Transverse colon (tissue), 4 donors: ENCODE data around the gene PTGER1.
A peak's percentile ranks its signal among the peaks of the same experiment; 100 is the strongest.

Experiments
- CTCF ChIP-seq, 5 experiments: fragments of 200-600 bp in 3 of 5; fragments of 450-650 bp in 2 of 5; sonication (generic) in 3 of 5; IDR thresholded peaks; 1 replicate in 2 of 5; 2 replicates in 3 of 5; pipeline ENCODE4 v1.5.1; 2016 to 2017; ENCODE audit warnings: antibody characterized with exemption in 5 of 5, inconsistent platforms in 3 of 5, mild to moderate bottlenecking in 2 of 5, moderate library complexity in 1 of 5
- EP300 ChIP-seq: sonication (generic); formaldehyde crosslinking; IDR thresholded peaks from one replicate; pipeline ENCODE4 v1.6.1; 2017; ENCODE audit warnings: antibody characterized with exemption, low read depth
- POLR2A ChIP-seq: fragments of 450-650 bp; IDR thresholded peaks from one replicate; pipeline ENCODE4 v1.6.1; 2016; ENCODE audit warnings: antibody characterized with exemption, mild to moderate bottlenecking, moderate library complexity
- POLR2AphosphoS5 ChIP-seq, 3 donors: sonication (generic); formaldehyde crosslinking; IDR thresholded peaks; one replicate each; pipeline ENCODE4 v1.6.1; 2016; ENCODE audit warnings: antibody characterized with exemption in 3 of 3

- TF ChIP-seq CTCF (IDR thresholded peaks at IDR 0.05) (peak; percentile 96 to 100 (median 99)), POLR2A (no peak), POLR2AphosphoS5 (IDR thresholded peaks at IDR 0.05) (peak in 1 of 3 donors; percentile 15), EP300 (no peak)
Measured at GRCh38 chr19:14472202-14472938, 2.8 kb downstream of the PTGER1 start.
